Neural cell (in vitro differentiated cells): ENCODE data around the gene AIF1. TPM values are rescaled to one million over a fixed set of nuclear protein-coding genes. Genes with fewer than 3 reads are reported as not detected.

Experiments used
- H2AFZ ChIP-seq: fragments of 200-600, 300-800 bp; sonication (generic), shearing (Covaris generic); 2 replicates; pipeline ENCODE4 v1.6.0; 2014; ENCODE audit warnings: low read depth, mild to moderate bottlenecking, antibody characterized with exemption, low read length, moderate library complexity
- H3F3A ChIP-seq: fragments of 200-600 bp; shearing (Covaris generic); 2 replicates; pipeline ENCODE4 v1.6.1; 2016; ENCODE audit warnings: mild to moderate bottlenecking, moderate library complexity, mixed read lengths, antibody characterized with exemption, low read length; ENCODE audit not compliant: insufficient read depth, poor library complexity, severe bottlenecking
- H3K27ac ChIP-seq: fragments of 200-600, 300-800 bp; sonication (generic), shearing (Covaris generic); 2 replicates; pipeline ENCODE4 v1.5.1; 2014; ENCODE audit warnings: mild to moderate bottlenecking, low read length, moderate library complexity
- H3K27me3 ChIP-seq: fragments of 300-800, 200-600 bp; sonication (generic), shearing (Covaris generic); 2 replicates; pipeline ENCODE4 v1.6.0; 2014; ENCODE audit warnings: mild to moderate bottlenecking, low read depth, low read length, moderate library complexity; ENCODE audit not compliant: insufficient read depth
- H3K36me3 ChIP-seq: fragments of 300-800, 200-600 bp; sonication (generic), shearing (Covaris generic); 2 replicates; pipeline ENCODE4 v1.5.1; 2014; ENCODE audit warnings: mild to moderate bottlenecking, antibody characterized with exemption, low read length, moderate library complexity; ENCODE audit not compliant: insufficient read depth
- H3K4me2 ChIP-seq: fragments of 300-800, 200-600 bp; sonication (generic), shearing (Covaris generic); 2 replicates; pipeline ENCODE4 v1.6.0; 2014; ENCODE audit warnings: mild to moderate bottlenecking, low read length
- H3K4me3 ChIP-seq: fragments of 300-800, 200-600 bp; sonication (generic), shearing (Covaris generic); 2 replicates; pipeline ENCODE4 v1.5.1; 2014; ENCODE audit warnings: mild to moderate bottlenecking, low read length, moderate library complexity
- H3K79me2 ChIP-seq: fragments of 200-600 bp; shearing (Covaris generic); replicated peaks from 2 replicates; pipeline ENCODE4 v1.6.0; 2014; ENCODE audit warnings: mild to moderate bottlenecking, low read length, moderate library complexity; ENCODE audit not compliant: insufficient read depth
- H3K9ac ChIP-seq: fragments of 300-800, 200-600 bp; sonication (generic), shearing (Covaris generic); 2 replicates; pipeline ENCODE4 v1.6.1; 2016; ENCODE audit warnings: mild to moderate bottlenecking, low read length, mixed read lengths
- H3K9me2 ChIP-seq: fragments of 200-600 bp; shearing (Covaris generic); 2 replicates; pipeline ENCODE4 v1.6.1; 2016; ENCODE audit warnings: mild to moderate bottlenecking, low read length, mixed read lengths; ENCODE audit not compliant: insufficient read depth
- H3K9me3 ChIP-seq: fragments of 200-600, 300-800 bp; sonication (generic), shearing (Covaris generic); 2 replicates; pipeline ENCODE4 v1.6.1; 2016; ENCODE audit warnings: mild to moderate bottlenecking, mixed run types, low read length, moderate library complexity, mixed read lengths
- H4K20me1 ChIP-seq: fragments of 200-600 bp; shearing (Covaris generic); 2 replicates; pipeline ENCODE4 v1.6.1; 2016; ENCODE audit warnings: mild to moderate bottlenecking, mixed run types; ENCODE audit not compliant: insufficient read depth
- EP300 ChIP-seq: fragments of 450-650 bp; conservative IDR thresholded peaks from 2 replicates; pipeline ENCODE4 v1.6.1; 2014; ENCODE audit warnings: antibody characterized with exemption, mild to moderate bottlenecking, moderate library complexity; ENCODE audit not compliant: poor library complexity, severe bottlenecking
- EZH2 ChIP-seq: fragments of 200-600, 300-800 bp; shearing (Covaris generic), sonication (generic); IDR thresholded peaks from 2 replicates; pipeline ENCODE4 v1.6.1; 2014; ENCODE audit warnings: antibody characterized with exemption, low read length, borderline replicate concordance, mild to moderate bottlenecking; ENCODE audit not compliant: insufficient read depth, poor library complexity, severe bottlenecking
- MXI1 ChIP-seq: fragments of 450-650 bp; conservative IDR thresholded peaks from 2 replicates; pipeline ENCODE4 v1.6.1; 2014; ENCODE audit warnings: antibody characterized with exemption, mild to moderate bottlenecking; ENCODE audit not compliant: poor library complexity, severe bottlenecking
- POLR2AphosphoS5 ChIP-seq: IDR thresholded peaks from 2 replicates; pipeline ENCODE4 v1.6.1; 2012
- RAD21 ChIP-seq: fragments of 450-650 bp; conservative IDR thresholded peaks from 2 replicates; pipeline ENCODE4 v1.6.1; 2014; ENCODE audit warnings: antibody characterized with exemption, mild to moderate bottlenecking, moderate library complexity
- SMC3 ChIP-seq: fragments of 450-650 bp; conservative IDR thresholded peaks from 2 replicates; pipeline ENCODE4 v1.6.1; 2014; ENCODE audit warnings: antibody characterized with exemption, mild to moderate bottlenecking, moderate library complexity; ENCODE audit not compliant: poor library complexity
- TAF1 ChIP-seq: IDR thresholded peaks from 2 replicates; pipeline ENCODE4 v1.6.1; 2012; ENCODE audit warnings: low read depth
- polyA plus RNA-seq: library from polyadenylated mRNA; depleted of rRNA; stranded (reverse); fragments of >200 nt; gene quantifications from 2 replicates; pipeline ENCODE4 v1.2.3, GENCODE V29; 2014
- TF ChIP-seq, protein P1 (sequence below): IDR thresholded peaks from 2 replicates; pipeline ENCODE4 v1.6.1; 2012; ENCODE audit warnings: borderline replicate concordance
- TF ChIP-seq, protein P2 (sequence below): fragments of 450-650 bp; IDR thresholded peaks from 2 replicates; pipeline ENCODE4 v1.5.1; 2014; ENCODE audit warnings: antibody characterized with exemption, mild to moderate bottlenecking, moderate library complexity; ENCODE audit not compliant: poor library complexity, severe bottlenecking

Gene AIF1
- polyA plus RNA-seq, 1 donor from 2014 or later = not detected

DNA sequence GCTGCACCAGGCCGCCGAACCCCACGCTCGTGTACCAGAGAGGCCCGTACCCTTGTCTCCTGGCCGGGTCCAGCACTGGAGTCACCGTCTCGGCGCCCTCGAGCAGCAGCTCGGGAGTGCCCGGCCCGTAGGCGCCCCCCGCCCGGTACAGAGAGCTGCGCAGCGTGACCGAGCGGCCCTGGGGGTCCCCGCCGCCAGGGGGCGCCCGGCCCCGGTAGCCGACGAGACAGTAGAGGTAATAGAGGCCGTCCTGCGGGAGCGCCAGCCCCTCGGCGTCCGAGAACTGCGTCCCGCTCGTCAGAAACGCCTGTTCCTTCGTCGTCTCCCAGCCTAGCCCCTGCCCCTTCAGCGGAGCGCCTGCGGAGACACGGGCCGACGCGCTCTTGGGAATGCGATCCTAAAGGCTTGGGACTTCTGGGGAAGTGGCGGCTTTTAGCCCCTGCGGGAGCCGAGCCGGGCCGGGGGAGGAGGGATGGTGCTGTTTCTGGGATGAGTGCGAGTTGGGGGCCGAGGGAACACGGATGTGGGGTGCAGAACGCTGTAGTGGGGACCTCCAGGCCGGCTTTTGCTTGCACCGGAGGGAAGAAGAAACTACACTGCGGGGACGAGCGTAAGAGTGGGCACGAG is 34.1 kb upstream of the AIF1 start:
- H3K27ac ChIP-seq = peak overlapping the region; percentile 9
- H3K27me3 ChIP-seq = peaks cover 14% of the 10 kb centered on the region
- H3K4me3 ChIP-seq = peak overlapping the region; percentile 67
- no peaks in the 10 kb centered on the region for H3K36me3 ChIP-seq
- H3K79me2 ChIP-seq = no peaks in the 10 kb centered on the region
- peak overlapping the region; percentile 54 for H2AFZ ChIP-seq
- H3K9me3 ChIP-seq = no peaks in the 10 kb centered on the region
- no peaks in the 10 kb centered on the region for H3F3A ChIP-seq
- H4K20me1 ChIP-seq = no peaks in the 10 kb centered on the region
- peak; percentile 19 for TF ChIP-seq POLR2AphosphoS5
- no peak for TF ChIP-seq MXI1
- TF ChIP-seq, protein P1, sequence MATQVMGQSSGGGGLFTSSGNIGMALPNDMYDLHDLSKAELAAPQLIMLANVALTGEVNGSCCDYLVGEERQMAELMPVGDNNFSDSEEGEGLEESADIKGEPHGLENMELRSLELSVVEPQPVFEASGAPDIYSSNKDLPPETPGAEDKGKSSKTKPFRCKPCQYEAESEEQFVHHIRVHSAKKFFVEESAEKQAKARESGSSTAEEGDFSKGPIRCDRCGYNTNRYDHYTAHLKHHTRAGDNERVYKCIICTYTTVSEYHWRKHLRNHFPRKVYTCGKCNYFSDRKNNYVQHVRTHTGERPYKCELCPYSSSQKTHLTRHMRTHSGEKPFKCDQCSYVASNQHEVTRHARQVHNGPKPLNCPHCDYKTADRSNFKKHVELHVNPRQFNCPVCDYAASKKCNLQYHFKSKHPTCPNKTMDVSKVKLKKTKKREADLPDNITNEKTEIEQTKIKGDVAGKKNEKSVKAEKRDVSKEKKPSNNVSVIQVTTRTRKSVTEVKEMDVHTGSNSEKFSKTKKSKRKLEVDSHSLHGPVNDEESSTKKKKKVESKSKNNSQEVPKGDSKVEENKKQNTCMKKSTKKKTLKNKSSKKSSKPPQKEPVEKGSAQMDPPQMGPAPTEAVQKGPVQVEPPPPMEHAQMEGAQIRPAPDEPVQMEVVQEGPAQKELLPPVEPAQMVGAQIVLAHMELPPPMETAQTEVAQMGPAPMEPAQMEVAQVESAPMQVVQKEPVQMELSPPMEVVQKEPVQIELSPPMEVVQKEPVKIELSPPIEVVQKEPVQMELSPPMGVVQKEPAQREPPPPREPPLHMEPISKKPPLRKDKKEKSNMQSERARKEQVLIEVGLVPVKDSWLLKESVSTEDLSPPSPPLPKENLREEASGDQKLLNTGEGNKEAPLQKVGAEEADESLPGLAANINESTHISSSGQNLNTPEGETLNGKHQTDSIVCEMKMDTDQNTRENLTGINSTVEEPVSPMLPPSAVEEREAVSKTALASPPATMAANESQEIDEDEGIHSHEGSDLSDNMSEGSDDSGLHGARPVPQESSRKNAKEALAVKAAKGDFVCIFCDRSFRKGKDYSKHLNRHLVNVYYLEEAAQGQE = no peak
- peak; percentile 69 for TF ChIP-seq RAD21
- peak; percentile 81 for TF ChIP-seq SMC3
- TF ChIP-seq TAF1 = no peak
- no peak for TF ChIP-seq EP300
- TF ChIP-seq, protein P2, sequence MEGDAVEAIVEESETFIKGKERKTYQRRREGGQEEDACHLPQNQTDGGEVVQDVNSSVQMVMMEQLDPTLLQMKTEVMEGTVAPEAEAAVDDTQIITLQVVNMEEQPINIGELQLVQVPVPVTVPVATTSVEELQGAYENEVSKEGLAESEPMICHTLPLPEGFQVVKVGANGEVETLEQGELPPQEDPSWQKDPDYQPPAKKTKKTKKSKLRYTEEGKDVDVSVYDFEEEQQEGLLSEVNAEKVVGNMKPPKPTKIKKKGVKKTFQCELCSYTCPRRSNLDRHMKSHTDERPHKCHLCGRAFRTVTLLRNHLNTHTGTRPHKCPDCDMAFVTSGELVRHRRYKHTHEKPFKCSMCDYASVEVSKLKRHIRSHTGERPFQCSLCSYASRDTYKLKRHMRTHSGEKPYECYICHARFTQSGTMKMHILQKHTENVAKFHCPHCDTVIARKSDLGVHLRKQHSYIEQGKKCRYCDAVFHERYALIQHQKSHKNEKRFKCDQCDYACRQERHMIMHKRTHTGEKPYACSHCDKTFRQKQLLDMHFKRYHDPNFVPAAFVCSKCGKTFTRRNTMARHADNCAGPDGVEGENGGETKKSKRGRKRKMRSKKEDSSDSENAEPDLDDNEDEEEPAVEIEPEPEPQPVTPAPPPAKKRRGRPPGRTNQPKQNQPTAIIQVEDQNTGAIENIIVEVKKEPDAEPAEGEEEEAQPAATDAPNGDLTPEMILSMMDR = peak; percentile 93
- no peak for TF ChIP-seq EZH2
- H3K9me2 ChIP-seq = no peaks in the 10 kb centered on the region
- peak overlapping the region; percentile 61 for H3K9ac ChIP-seq
- no peak overlapping the region for H3K4me2 ChIP-seq

DNA sequence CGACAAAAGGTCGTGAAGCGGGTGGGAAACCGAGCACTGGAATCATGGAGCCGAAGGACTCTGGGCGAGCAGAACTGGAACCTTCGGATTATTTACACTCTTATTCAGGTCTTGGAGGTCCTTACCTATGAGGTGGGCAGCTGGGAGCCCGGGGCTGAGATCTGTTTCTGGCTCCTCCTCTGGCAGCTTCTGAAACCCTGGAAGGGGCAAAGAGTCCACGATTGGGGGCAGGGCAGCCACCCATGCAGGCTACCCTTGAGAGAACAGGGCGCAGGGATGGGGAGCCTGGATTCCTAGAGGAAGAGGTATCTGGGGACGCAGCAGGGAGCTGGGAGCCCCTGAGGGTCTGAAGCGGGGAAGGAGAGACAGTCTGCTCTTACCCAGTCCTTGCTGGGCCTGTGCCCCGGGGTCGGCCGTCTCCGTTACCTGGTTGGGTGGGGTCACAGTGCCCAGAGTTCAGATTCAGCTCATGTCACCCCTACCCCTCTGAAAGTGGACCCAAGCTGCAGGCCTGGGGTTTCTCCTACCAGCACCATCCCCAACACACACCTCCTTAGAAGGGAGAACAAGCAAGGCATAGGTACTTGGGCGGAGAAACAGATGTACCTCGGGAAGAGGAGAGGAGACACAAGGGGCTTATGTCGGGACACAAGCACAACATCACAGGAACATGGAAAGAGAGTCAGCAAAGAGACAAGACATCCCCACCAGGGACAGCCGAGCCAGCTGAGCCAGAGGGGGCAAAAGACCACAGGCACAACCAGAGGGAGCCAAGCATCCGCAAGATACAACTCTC is 33.4 kb upstream of the AIF1 start:
- Histone ChIP-seq H3K79me2 (no peaks in the 10 kb centered on the region), H3K9me3 (no peaks in the 10 kb centered on the region), H3K9me2 (no peaks in the 10 kb centered on the region), H3F3A (no peaks in the 10 kb centered on the region), H4K20me1 (no peaks in the 10 kb centered on the region), H3K4me2 (no peak overlapping the region), H3K9ac (peak overlapping the region; percentile 61), H3K4me3 (peak overlapping the region; percentile 67), H3K27ac (peak overlapping the region; percentile 9), H3K27me3 (peaks cover 14% of the 10 kb centered on the region), H3K36me3 (no peaks in the 10 kb centered on the region), H2AFZ (peak overlapping the region; percentile 54)
- TF ChIP-seq POLR2AphosphoS5 = no peak
- no peak for TF ChIP-seq RAD21
